ENCODE measurements around the gene PTPRM.

The PTPRM gene

GRCh38 chr18:8450898-8451665 lies 884.0 kb downstream of the PTPRM start:
- TF ChIP-seq, protein P1, sequence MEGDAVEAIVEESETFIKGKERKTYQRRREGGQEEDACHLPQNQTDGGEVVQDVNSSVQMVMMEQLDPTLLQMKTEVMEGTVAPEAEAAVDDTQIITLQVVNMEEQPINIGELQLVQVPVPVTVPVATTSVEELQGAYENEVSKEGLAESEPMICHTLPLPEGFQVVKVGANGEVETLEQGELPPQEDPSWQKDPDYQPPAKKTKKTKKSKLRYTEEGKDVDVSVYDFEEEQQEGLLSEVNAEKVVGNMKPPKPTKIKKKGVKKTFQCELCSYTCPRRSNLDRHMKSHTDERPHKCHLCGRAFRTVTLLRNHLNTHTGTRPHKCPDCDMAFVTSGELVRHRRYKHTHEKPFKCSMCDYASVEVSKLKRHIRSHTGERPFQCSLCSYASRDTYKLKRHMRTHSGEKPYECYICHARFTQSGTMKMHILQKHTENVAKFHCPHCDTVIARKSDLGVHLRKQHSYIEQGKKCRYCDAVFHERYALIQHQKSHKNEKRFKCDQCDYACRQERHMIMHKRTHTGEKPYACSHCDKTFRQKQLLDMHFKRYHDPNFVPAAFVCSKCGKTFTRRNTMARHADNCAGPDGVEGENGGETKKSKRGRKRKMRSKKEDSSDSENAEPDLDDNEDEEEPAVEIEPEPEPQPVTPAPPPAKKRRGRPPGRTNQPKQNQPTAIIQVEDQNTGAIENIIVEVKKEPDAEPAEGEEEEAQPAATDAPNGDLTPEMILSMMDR (IDR thresholded peaks at IDR 0.05; ENCODE audit: low read depth, low read length): no peak
- no peak overlapping the region for H3K4me3 ChIP-seq (ENCODE audit: low read depth, low read length)

GRCh38 chr18:8453528-8453927 lies 886.4 kb downstream of the PTPRM start:
- TF ChIP-seq, protein P1 (IDR thresholded peaks at IDR 0.05; ENCODE audit: low read depth, low read length): no peak
- H3K4me3 ChIP-seq (ENCODE audit: low read depth, low read length): no peak overlapping the region

GRCh38 chr18:8454136-8454535 lies 887.0 kb downstream of the PTPRM start:
- no peak overlapping the region for H3K4me3 ChIP-seq (ENCODE audit: low read depth, low read length)
- TF ChIP-seq, protein P1 (IDR thresholded peaks at IDR 0.05; ENCODE audit: low read depth, low read length): no peak

GRCh38 chr18:8455661-8456614 lies 888.8 kb downstream of the PTPRM start:
- H3K4me3 ChIP-seq (ENCODE audit: low read depth, low read length): no peak overlapping the region
- TF ChIP-seq, protein P1 (IDR thresholded peaks at IDR 0.05; ENCODE audit: low read depth, low read length): no peak

Measured in WI38 (cell line).